GM12865 (cell line): ENCODE measurements around the gene ATP5ME.

Source experiments
- DNase-seq: peaks from one replicate; pipeline ENCODE4 v3.0.0; 2010; ENCODE audit warnings: low read depth
- H3K4me3 ChIP-seq: 2 replicates; pipeline ENCODE4 v1.5.1; 2011; ENCODE audit warnings: mild to moderate bottlenecking, low read depth, low read length, control low read depth
- CTCF ChIP-seq: IDR thresholded peaks from 2 replicates; pipeline ENCODE4 v1.5.1; 2011; ENCODE audit warnings: low read length, control low read depth, low read depth, inconsistent platforms; ENCODE audit not compliant: insufficient read depth; ENCODE audit errors: missing control alignments

Gene ATP5ME

GRCh38 chr4:629915-630641 is 44.0 kb downstream of the ATP5ME start:
- no peak for DNase-seq

GRCh38 chr4:629636-629914 is 44.5 kb downstream of the ATP5ME start:
- DNase-seq: no peak
- H3K4me3 ChIP-seq: no peak overlapping the region
- TF ChIP-seq CTCF: no peak

More at GRCh38 chr4:629915-630641, 44.0 kb downstream of the ATP5ME start:
- TF ChIP-seq CTCF: no peak
- H3K4me3 ChIP-seq: no peak overlapping the region

- H3K4me3 ChIP-seq: no peak overlapping the region
- DNase-seq: no peak
- TF ChIP-seq CTCF: no peak
Observed at GRCh38 chr4:628821-629635, 45.0 kb downstream of the ATP5ME start.

GRCh38 chr4:628311-628741 is 45.8 kb downstream of the ATP5ME start:
- H3K4me3 ChIP-seq: no peak overlapping the region
- TF ChIP-seq CTCF: no peak

GRCh38 chr4:627347-628125 is 46.5 kb downstream of the ATP5ME start:
- H3K4me3 ChIP-seq: no peak overlapping the region
- no peak for TF ChIP-seq CTCF
- no peak for DNase-seq

More at GRCh38 chr4:628311-628741, 45.8 kb downstream of the ATP5ME start:
- no peak for DNase-seq

GRCh38 chr4:626201-627091 is 47.6 kb downstream of the ATP5ME start:
- H3K4me3 ChIP-seq: no peak overlapping the region
- no peak for DNase-seq
- TF ChIP-seq CTCF: no peak
